ENCODE data around the gene ADAM10. TPM values are rescaled to one million over a fixed set of nuclear protein-coding genes. Genes with fewer than 3 reads are reported as not detected.

The ADAM10 gene
- total and polyA plus RNA-seq, 2 of the 8 experiments (the other 6 are each of a cell fraction or from before 2014, with no cell fraction given), result 46.5 to 163 TPM

DNA sequence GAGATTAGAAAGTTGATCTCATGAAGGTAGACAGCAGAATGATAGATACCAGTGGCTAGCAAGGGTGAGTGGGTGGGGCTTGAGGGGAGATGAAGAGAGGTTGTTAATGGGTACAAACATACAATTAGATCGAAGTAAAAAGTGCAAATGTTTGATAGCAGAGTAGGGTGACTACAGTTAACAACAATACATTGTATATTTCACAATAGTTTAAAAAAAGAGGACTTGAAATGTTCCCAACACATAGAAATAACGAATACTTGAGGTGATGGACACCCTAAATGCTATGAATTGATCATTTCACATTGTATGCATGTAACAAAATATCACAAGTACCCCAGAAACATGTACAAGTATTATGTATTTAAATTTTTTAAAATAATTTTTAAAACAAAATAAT, 47.3 kb downstream of the ADAM10 start:
- no peak for TF ChIP-seq SIX5 (IDR thresholded peaks at IDR 0.05; ENCODE audit: low read depth, low read length)
- no peak for TF ChIP-seq YY1 (IDR thresholded peaks at IDR 0.05; ENCODE audit: low read depth, low read length)
- TF ChIP-seq SIRT6 (IDR thresholded peaks at IDR 0.05; ENCODE audit: low read length), result no peak
- TF ChIP-seq GABPA (IDR thresholded peaks at IDR 0.05; ENCODE audit: borderline replicate concordance, insufficient read depth, low read length), result no peak
- TF ChIP-seq SAP30 (IDR thresholded peaks at IDR 0.05; ENCODE audit: insufficient read depth, insufficient replicate concordance, low read length), result no peak
- TF ChIP-seq BRCA1 (IDR thresholded peaks at IDR 0.05; ENCODE audit: low read depth, low read length), result no peak
- H2BK20ac ChIP-seq (ENCODE audit: low read length), result no peak overlapping the region
- CTCF ChIA-PET (ENCODE audit: partially characterized antibody), result no interaction called here
- no peak overlapping the region for H2BK120ac ChIP-seq (replicated peaks; ENCODE audit: low read depth, low read length)
- H3K18ac ChIP-seq (ENCODE audit: extremely low read depth, low read length), result no peak overlapping the region
- no peak overlapping the region for H3K23ac ChIP-seq (ENCODE audit: insufficient read length)
- no peak overlapping the region for H4K5ac ChIP-seq (ENCODE audit: insufficient read length, low read depth, low read length)
- no peak overlapping the region for H3K4ac ChIP-seq (replicated peaks; ENCODE audit: insufficient read length, low read depth, low read length)
- H4K91ac ChIP-seq (replicated peaks; ENCODE audit: insufficient read length, low read length), result no peak overlapping the region
- POLR2A ChIA-PET (ENCODE audit: partially characterized antibody), result no interaction called here
- no peak overlapping the region for H3K4me2 ChIP-seq (ENCODE audit: insufficient read depth in 1 of 2, low read depth in 2 of 2, low read length in 2 of 2)
- WGBS, 2 experiments (ENCODE audit: extremely low coverage in 1 of 2, insufficient coverage in 1 of 2, insufficient read length in 1 of 2, insufficient replicate concordance in 2 of 2, low coverage in 1 of 2, low lambda C conversion rate in 2 of 2, missing lambda C conversion rate in 1 of 2), result 97% methylated on average over 2 of the region's 2 CpGs; no CpG with 5 or more reads in 1 of the 2 experiments
- DNase-seq (ENCODE audit: low read depth in 1 of 2, low spot score in 2 of 2) (no peak), FAIRE-seq (no peak)
- no peak overlapping the region for H3K56ac ChIP-seq (replicated peaks; ENCODE audit: insufficient read length, low read depth, low read length)
- H2BK12ac ChIP-seq (ENCODE audit: low read depth, low read length), result no peak overlapping the region
- no peak overlapping the region for H3K9ac ChIP-seq (replicated peaks in 1 of 4; ENCODE audit: extremely low read depth in 1 of 4, low read depth in 3 of 4, low read length in 3 of 4)
- H3K14ac ChIP-seq (ENCODE audit: insufficient read length), result no peak overlapping the region
- no peaks in the 10 kb centered on the region for H3K23me2 ChIP-seq (ENCODE audit: low read depth, low read length)
- no peak overlapping the region for H2BK5ac ChIP-seq (ENCODE audit: low read depth, low read length)
- peaks cover 3 to 85% of the 10 kb centered on the region in 2 experiments for H3K79me2 ChIP-seq (ENCODE audit: control insufficient read depth in 1 of 2, insufficient read depth in 2 of 2, low read length in 2 of 2)
- no peaks in the 10 kb centered on the region for H3K9me3 ChIP-seq (ENCODE audit: insufficient read depth in 2 of 2, low read depth in 1 of 2, low read length in 1 of 2)
- H4K20me1 ChIP-seq (replicated peaks in 1 of 2; ENCODE audit: control insufficient read depth in 1 of 2, insufficient read depth in 2 of 2, low read length in 2 of 2), result peaks cover 2 to 11% of the 10 kb centered on the region in 2 experiments
- no peaks in the 10 kb centered on the region; a peak in 1 of 7 replicates for H3K27me3 ChIP-seq (replicated peaks in 1 of 4; ENCODE audit: control insufficient read depth in 3 of 4, extremely low read depth in 1 of 4, insufficient read depth in 3 of 4, low read length in 3 of 4)
- H2AFZ ChIP-seq (ENCODE audit: low read length), result no peak overlapping the region
- H4K8ac ChIP-seq (ENCODE audit: extremely low read depth, insufficient read depth, low read length), result no peak overlapping the region
- H2AK5ac ChIP-seq (ENCODE audit: low read depth, low read length), result no peak overlapping the region
- H3K79me1 ChIP-seq (ENCODE audit: low read depth, low read length), result peaks cover 4% of the 10 kb centered on the region; the same call in 1 of the 2 replicates
- H2BK15ac ChIP-seq (ENCODE audit: low read length), result no peak overlapping the region
- H3K36me3 ChIP-seq (ENCODE audit: control insufficient read depth in 2 of 4, insufficient read depth in 4 of 4, low read length in 3 of 4), result no peaks in the 10 kb centered on the region
- H3K27ac ChIP-seq (ENCODE audit: low read depth, low read length), result no peak overlapping the region
- H3K4me1 ChIP-seq (replicated peaks in 1 of 4; ENCODE audit: control insufficient read depth in 3 of 4, insufficient read depth in 4 of 4, low read length in 3 of 4), result peaks cover 0 to 4% (median 0%) of the 10 kb centered on the region in 4 experiments; a peak in 1 of 7 replicates
- H3K4me3 ChIP-seq (ENCODE audit: extremely low read depth in 1 of 4, insufficient read depth in 2 of 4, low read depth in 3 of 4, low read length in 4 of 4), result no peak overlapping the region

Data from H1 (cell line).